Body of pancreas (tissue), 4 donors: ENCODE data around the gene FALEC.

ENCODE experiments used
- CTCF ChIP-seq, 7 experiments: fragments of 450-650 bp in 4 of 7; fragments of 200-600 bp in 3 of 7; sonication (generic) in 3 of 7; IDR thresholded peaks; one replicate each; pipeline ENCODE4 v1.5.1; 2016 to 2019; ENCODE audit warnings: antibody characterized with exemption in 7 of 7
- POLR2A ChIP-seq, 3 donors: fragments of 450-650 bp; IDR thresholded peaks; one replicate each; pipeline ENCODE4 v1.6.1; 2016; ENCODE audit warnings: antibody characterized with exemption in 3 of 3, mild to moderate bottlenecking in 2 of 3

- TF ChIP-seq POLR2A (IDR thresholded peaks at IDR 0.05), result no peak
- no peak for TF ChIP-seq CTCF (IDR thresholded peaks at IDR 0.05)
Measured at GRCh38 chr1:150514260-150514659, 1.3 kb upstream of the FALEC start.
